IMR-90 (cell line): ENCODE data around the gene SPAG16. TPM values are rescaled to one million over a fixed set of nuclear protein-coding genes. Genes with fewer than 3 reads are reported as not detected.

ENCODE experiments used
- ATAC-seq: fragments of 200-7000 bp; cut with Tn5 transposase; 2 replicates; pipeline ENCODE4 v1.9.1; 2020; ENCODE audit warnings: low read depth, mild to moderate bottlenecking, moderate library complexity
- BruUV-seq: library from RNA; stranded (reverse); fragments of 400-500 nt; replicated peaks from 2 replicates; lab custom pipeline; 2021; lab: Mats Ljungman, UMichigan
- CTCF ChIA-PET: fragments of 300-600 bp; formaldehyde crosslinking; extraction: SDS; loops from one replicate; lab custom pipeline; 2021; ENCODE audit warnings: antibody characterized with exemption; lab: Yijun Ruan, JAX
- POLR2A ChIA-PET: fragments of 300-600 bp; sonication (Branson Sonifier 250); formaldehyde crosslinking; loops from one replicate; lab custom pipeline; 2022; ENCODE audit warnings: antibody characterized with exemption; ENCODE audit not compliant: unreplicated experiment; lab: Charles Lee
- DNase-seq: peaks from one replicate; pipeline ENCODE4 v3.0.0; 2013
- H2AFZ ChIP-seq: replicated peaks from 2 replicates; pipeline ENCODE3; 2013; ENCODE audit warnings: low read length, mild to moderate bottlenecking; ENCODE audit not compliant: poor library complexity
- H2AK5ac ChIP-seq: 2 replicates; pipeline ENCODE4 v1.6.1; 2013; ENCODE audit warnings: low read depth, low read length, inconsistent platforms
- H2AK9ac ChIP-seq: replicated peaks from 2 replicates; pipeline ENCODE3; 2013; ENCODE audit warnings: mild to moderate bottlenecking, low read depth, low read length, moderate library complexity; ENCODE audit not compliant: poor library complexity
- H2BK120ac ChIP-seq: 2 replicates; pipeline ENCODE4 v1.6.1; 2013; ENCODE audit warnings: low read depth, low read length, inconsistent platforms
- H2BK15ac ChIP-seq: 3 replicates; pipeline ENCODE4 v1.6.1; 2013; ENCODE audit warnings: low read depth, low read length, inconsistent platforms
- H2BK20ac ChIP-seq: 2 replicates; pipeline ENCODE4 v1.6.1; 2013; ENCODE audit warnings: low read depth, mild to moderate bottlenecking, inconsistent platforms, low read length, moderate library complexity
- H2BK5ac ChIP-seq: 2 replicates; pipeline ENCODE4 v1.6.1; 2013; ENCODE audit warnings: mild to moderate bottlenecking, low read depth, low read length, inconsistent platforms; ENCODE audit not compliant: poor library complexity, severe bottlenecking
- H3K14ac ChIP-seq: replicated peaks from 2 replicates; pipeline ENCODE4 v1.6.1; 2013; ENCODE audit warnings: low read depth, low read length, inconsistent platforms
- H3K18ac ChIP-seq: 2 replicates; pipeline ENCODE4 v1.6.1; 2013; ENCODE audit warnings: low read depth, low read length, control low read depth
- H3K23ac ChIP-seq: 2 replicates; pipeline ENCODE4 v1.6.1; 2013; ENCODE audit warnings: low read depth, low read length, inconsistent platforms
- H3K27ac ChIP-seq: 2 replicates; pipeline ENCODE4 v1.5.1; 2013; ENCODE audit warnings: mild to moderate bottlenecking, control low read depth, low read length; ENCODE audit not compliant: insufficient read depth
- H3K27me3 ChIP-seq: 2 replicates; pipeline ENCODE4 v1.6.1; 2013; ENCODE audit warnings: low read length; ENCODE audit not compliant: control insufficient read depth, insufficient read depth
- H3K36me3 ChIP-seq: 2 replicates; pipeline ENCODE4 v1.6.1; 2013; ENCODE audit warnings: low read length, mixed read lengths; ENCODE audit not compliant: control insufficient read depth, insufficient read depth
- H3K4ac ChIP-seq: 2 replicates; pipeline ENCODE4 v1.6.1; 2013; ENCODE audit warnings: low read depth, low read length, inconsistent platforms
- H3K4me1 ChIP-seq: 2 replicates; pipeline ENCODE4 v1.6.1; 2013; ENCODE audit warnings: low read length, mixed read lengths; ENCODE audit not compliant: control insufficient read depth, insufficient read depth
- H3K4me2 ChIP-seq: 2 replicates; pipeline ENCODE4 v1.6.1; 2013; ENCODE audit warnings: low read depth, mild to moderate bottlenecking, control low read depth, low read length, moderate library complexity
- H3K4me3 ChIP-seq: 2 replicates; pipeline ENCODE4 v1.5.1; 2013; ENCODE audit warnings: low read depth, mild to moderate bottlenecking, control low read depth, low read length, moderate library complexity; ENCODE audit not compliant: insufficient read depth
- H3K56ac ChIP-seq: 2 replicates; pipeline ENCODE4 v1.6.1; 2013; ENCODE audit warnings: low read length, inconsistent platforms; ENCODE audit not compliant: insufficient read depth; ENCODE audit errors: extremely low read depth
- H3K79me1 ChIP-seq, 2 experiments: 2 replicates each; pipeline ENCODE4 v1.6.1; 2013; ENCODE audit warnings: low read length in 2 of 2, inconsistent platforms in 1 of 2, low read depth in 1 of 2
- H3K9ac ChIP-seq: 2 replicates; pipeline ENCODE4 v1.6.1; 2013; ENCODE audit warnings: low read depth, low read length, control low read depth
- H3K9me1 ChIP-seq: 2 replicates; pipeline ENCODE4 v1.6.1; 2013; ENCODE audit warnings: low read length, inconsistent platforms; ENCODE audit not compliant: insufficient read depth
- H3K9me3 ChIP-seq: 2 replicates; pipeline ENCODE4 v1.6.1; 2013; ENCODE audit warnings: low read length; ENCODE audit not compliant: control insufficient read depth, insufficient read depth
- H4K20me1 ChIP-seq: 2 replicates; pipeline ENCODE4 v1.6.1; 2013; ENCODE audit warnings: low read length, inconsistent platforms; ENCODE audit not compliant: insufficient read depth
- H4K5ac ChIP-seq: 2 replicates; pipeline ENCODE4 v1.6.1; 2013; ENCODE audit warnings: mild to moderate bottlenecking, low read depth, low read length, control low read depth
- H4K8ac ChIP-seq, 2 experiments: 2 replicates each; pipeline ENCODE4 v1.6.1; 2013; ENCODE audit warnings: low read depth in 2 of 2, low read length in 2 of 2, control low read depth in 1 of 2, inconsistent platforms in 1 of 2
- H4K91ac ChIP-seq: 2 replicates; pipeline ENCODE4 v1.6.1; 2013; ENCODE audit warnings: low read depth, low read length, inconsistent platforms; ENCODE audit not compliant: insufficient read depth
- BHLHE40 ChIP-seq: fragments of 150-350 bp; IDR thresholded peaks from 2 replicates; pipeline ENCODE4 v1.6.1; 2016; ENCODE audit warnings: mild to moderate bottlenecking, low read depth, low read length
- CEBPB ChIP-seq: IDR thresholded peaks from 2 replicates; pipeline ENCODE4 v1.6.1; 2012; ENCODE audit warnings: low read depth, low read length, improper control_type of control experiment
- CHD1 ChIP-seq: IDR thresholded peaks from 2 replicates; pipeline ENCODE4 v1.6.1; 2012; ENCODE audit warnings: low read depth, low read length, improper control_type of control experiment
- ELK1 ChIP-seq: fragments of 150-350 bp; IDR thresholded peaks from 2 replicates; pipeline ENCODE4 v1.6.1; 2016; ENCODE audit warnings: low read depth, mild to moderate bottlenecking, low read length, moderate library complexity, borderline replicate concordance
- MAFK ChIP-seq: IDR thresholded peaks from 2 replicates; pipeline ENCODE4 v1.6.1; 2012; ENCODE audit warnings: low read depth, low read length, improper control_type of control experiment
- MXI1 ChIP-seq: IDR thresholded peaks from 2 replicates; pipeline ENCODE4 v1.6.1; 2012; ENCODE audit warnings: low read depth, mild to moderate bottlenecking, low read length, moderate library complexity, borderline replicate concordance
- NFE2L2 ChIP-seq: fragments of 150-350 bp; IDR thresholded peaks from 2 replicates; pipeline ENCODE4 v1.6.1; 2016; ENCODE audit warnings: low read depth, mild to moderate bottlenecking, low read length
- RAD21 ChIP-seq: IDR thresholded peaks from 2 replicates; pipeline ENCODE4 v1.6.1; 2012; ENCODE audit warnings: low read length, improper control_type of control experiment
- RCOR1 ChIP-seq: IDR thresholded peaks from 2 replicates; pipeline ENCODE4 v1.6.1; 2012; ENCODE audit warnings: mild to moderate bottlenecking, low read length, improper control_type of control experiment; ENCODE audit not compliant: insufficient replicate concordance
- RFX5 ChIP-seq: IDR thresholded peaks from 2 replicates; pipeline ENCODE4 v1.8.0; 2012; ENCODE audit warnings: low read depth, mild to moderate bottlenecking, low read length, moderate library complexity
- SMC3 ChIP-seq: fragments of 150-350 bp; IDR thresholded peaks from 2 replicates; pipeline ENCODE4 v1.6.1; 2016; ENCODE audit warnings: low read depth, mild to moderate bottlenecking, antibody characterized with exemption, low read length, moderate library complexity
- whole genome bisulfite sequencing, 2 experiments: methylation state at CpG; one replicate each; pipeline versions ENCODE4 v1.1.5 to v1.1.7; 2013; ENCODE audit warnings: missing lambda C conversion rate in 2 of 2; ENCODE audit not compliant: insufficient read length in 1 of 2; ENCODE audit errors: extremely low coverage in 2 of 2; 5-methylcytosine and 5-hydroxymethylcytosine counted together
- dilution Hi-C: fragments of 300-500 bp; cut with HindIII; formaldehyde crosslinking; loops from one replicate; pipeline ENCODE4 v1.14.3; 2018; ENCODE audit warnings: low sequenced_read_pairs; ENCODE audit not compliant: unreplicated experiment
- in situ Hi-C: fragments of 300-500 bp; cut with MboI; formaldehyde crosslinking; loops from 3 replicates; pipeline ENCODE4 v1.14.3; 2019; ENCODE audit warnings: low sequenced_read_pairs, inconsistent platforms, mixed read lengths
- intact Hi-C: fragments of 100-400 bp; cut with micrococcal nuclease; formaldehyde crosslinking; loops from 2 replicates; pipeline ENCODE4 v1.10.0; 2022
- polyA plus RNA-seq, 3 experiments: library from polyadenylated mRNA; depleted of rRNA; stranded (reverse); fragments of >200 nt; gene quantifications; 2 replicates each; pipeline ENCODE4 v1.2.3, GENCODE V29; 2012; ENCODE audit warnings: low replicate concordance in 1 of 3
- total RNA-seq: library from RNA; depleted of rRNA; stranded (reverse); fragments of >200 nt; gene quantifications from 2 replicates; pipeline ENCODE4 v1.2.3, GENCODE V29; 2012

The SPAG16 gene
- total and polyA plus RNA-seq, 2 of the 4 experiments (the other 2 are of a cell fraction), result 7.3 to 13.5 TPM

- Histone ChIP-seq H2BK20ac (no peak overlapping the region), H3K27me3 (no peaks in the 10 kb centered on the region), H3K4me3 (no peak overlapping the region), H3K9ac (no peak overlapping the region), H4K91ac (no peak overlapping the region), H4K5ac (no peak overlapping the region), H2BK15ac (no peak overlapping the region), H3K4me1 (no peaks in the 10 kb centered on the region), H3K14ac (no peak overlapping the region), H2BK5ac (no peak overlapping the region), H3K4me2 (no peak overlapping the region), H2AFZ (no peak overlapping the region), H3K9me1 (no peaks in the 10 kb centered on the region), H3K27ac (no peak overlapping the region), H3K56ac (no peak overlapping the region), H3K23ac (no peak overlapping the region), H3K9me3 (no peaks in the 10 kb centered on the region), H2AK9ac (no peak overlapping the region), H4K20me1 (no peaks in the 10 kb centered on the region), H4K8ac (no peak overlapping the region), H2AK5ac (no peak overlapping the region), H3K18ac (no peak overlapping the region), H3K4ac (no peak overlapping the region), H2BK120ac (no peak overlapping the region), H3K79me1 (no peaks in the 10 kb centered on the region), H3K36me3 (no peaks in the 10 kb centered on the region)
- 100% methylated on average over 1 of the region's 3 CpGs; no CpG with 5 or more reads in 1 of the 2 experiments for WGBS, 2 experiments
- dilution Hi-C loops (no loop called here), in situ Hi-C loops (no loop called here), intact Hi-C loops (no loop called here)
- ATAC-seq (no peak), DNase-seq (no peak)
- POLR2A ChIA-PET, result no interaction called here
- BruUV-seq, result no TSS peak
- CTCF ChIA-PET, result interaction anchor here (0.6 kb wide), 1 partner anchor 700 kb away, joined by 4 read pairs; no protein-coding TSS in a partner anchor
- TF ChIP-seq RAD21 (no peak), RCOR1 (no peak), RFX5 (no peak), CHD1 (no peak), CEBPB (no peak), MXI1 (no peak), MAFK (no peak), SMC3 (no peak), NFE2L2 (no peak), BHLHE40 (no peak), ELK1 (no peak)
These were observed 1044.7 kb downstream of the SPAG16 start for GRCh38 chr2:214328941-214329340.
